IPS-NIHi11 (cell line): Measurements from ENCODE around the gene IL10.

Experiments
- DNase-seq: peaks from one replicate; pipeline ENCODE4 v3.0.0; 2012; ENCODE audit warnings: mixed read lengths, low spot score

Gene IL10

GRCh38 chr1:206772243-206772937, at the start of gene IL10:
Gene IL10, minus strand, starts transcription at chr1:206772494. Its CDS starts 59 bp downstream, at chr1:206772435.
- no peak for DNase-seq

- no peak for DNase-seq
Measured at GRCh38 chr1:206821493-206821892, 49.2 kb upstream of the IL10 start.

DNA sequence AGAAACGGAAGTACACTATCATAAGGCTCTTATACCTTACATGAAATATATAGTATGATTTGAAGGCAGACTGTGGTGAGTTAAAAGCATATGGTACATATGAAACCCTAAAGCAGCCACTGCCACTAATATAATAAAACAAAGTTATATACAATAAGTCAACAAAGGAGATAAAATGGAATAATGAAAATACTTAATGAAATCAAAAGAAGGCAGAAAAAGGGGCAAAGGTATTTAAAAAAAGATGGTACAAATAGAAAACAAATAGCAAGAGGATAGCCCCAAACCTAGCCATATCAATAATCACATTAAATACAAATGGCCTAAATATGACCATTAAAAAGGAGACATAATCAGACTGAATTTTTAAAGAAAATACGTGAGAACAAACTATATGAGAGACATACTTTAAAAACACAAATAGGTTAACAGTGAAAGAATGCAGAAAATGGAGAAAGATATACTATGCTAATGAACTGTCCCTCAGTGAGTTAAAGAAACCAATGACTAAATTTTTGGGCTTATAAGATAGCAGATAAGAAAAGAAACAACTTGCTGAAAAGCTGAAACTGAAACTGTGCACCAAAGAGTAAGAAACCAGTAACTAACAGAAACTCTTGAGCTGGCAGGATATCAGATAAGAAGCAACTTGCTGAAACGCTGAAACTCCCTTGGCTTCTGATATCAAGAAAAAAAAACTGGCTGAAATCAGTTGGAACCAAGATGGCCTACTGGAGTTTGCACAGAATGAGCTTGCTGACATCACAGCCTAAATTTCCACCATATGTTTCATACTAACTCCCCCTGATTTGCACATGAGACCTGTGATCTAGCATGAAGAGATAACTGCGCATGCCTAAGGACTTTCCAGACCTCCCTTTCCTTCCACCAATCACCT, 44.3 kb upstream of the IL10 start:
- DNase-seq: no peak

- no peak for DNase-seq
Measured at GRCh38 chr1:206814716-206815341, 42.5 kb upstream of the IL10 start.

- DNase-seq: no peak
Measured at GRCh38 chr1:206812471-206812870, 40.2 kb upstream of the IL10 start.

DNA sequence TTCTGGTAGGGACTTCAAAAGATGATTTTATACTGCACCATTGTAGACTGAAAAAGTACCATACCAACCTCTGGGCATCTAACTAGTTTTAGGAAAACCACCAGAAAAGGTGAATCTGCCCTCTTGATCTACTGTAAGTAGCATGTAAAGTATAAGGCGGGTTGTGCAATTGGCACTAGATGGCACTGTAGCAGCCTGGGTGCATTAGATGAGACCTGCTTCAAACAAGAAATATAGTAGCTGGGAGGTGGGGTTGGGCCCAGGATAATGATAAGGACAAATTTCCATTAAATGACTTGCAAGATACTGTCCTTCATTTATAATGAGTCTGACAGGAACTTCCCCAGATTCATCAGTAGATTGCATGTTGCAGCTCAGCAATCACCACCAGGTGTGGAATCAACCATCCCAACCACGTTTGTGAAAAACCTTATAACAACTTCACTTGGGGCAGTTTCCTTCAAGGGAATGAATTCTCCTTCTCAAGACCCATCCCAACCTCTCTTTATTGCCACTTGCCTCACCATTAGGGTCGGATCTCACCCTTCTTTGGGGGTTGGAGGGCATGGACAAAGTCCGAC, 37.3 kb upstream of the IL10 start:
- peak; percentile 46 for DNase-seq

DNA sequence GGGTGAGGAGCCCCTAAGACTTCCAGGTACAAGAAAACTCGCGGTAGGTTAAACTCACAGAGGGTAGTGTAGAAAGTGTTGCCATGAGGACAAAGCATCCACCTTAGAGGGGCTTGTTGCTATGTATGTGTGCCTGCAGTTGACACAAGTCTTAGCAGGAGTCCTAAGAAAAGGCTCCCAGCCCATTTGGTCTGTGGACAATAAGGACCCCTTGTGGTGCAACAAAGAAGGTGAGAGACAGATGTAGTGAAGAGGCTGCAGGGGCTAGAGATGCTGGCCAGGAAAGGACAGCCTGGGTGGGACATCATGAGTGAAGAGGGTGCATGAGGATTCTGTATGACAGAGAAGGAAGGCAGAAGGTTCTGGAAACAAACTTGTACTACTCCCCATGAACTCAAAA, 36.3 kb upstream of the IL10 start:
- peak; percentile 45 for DNase-seq

DNA sequence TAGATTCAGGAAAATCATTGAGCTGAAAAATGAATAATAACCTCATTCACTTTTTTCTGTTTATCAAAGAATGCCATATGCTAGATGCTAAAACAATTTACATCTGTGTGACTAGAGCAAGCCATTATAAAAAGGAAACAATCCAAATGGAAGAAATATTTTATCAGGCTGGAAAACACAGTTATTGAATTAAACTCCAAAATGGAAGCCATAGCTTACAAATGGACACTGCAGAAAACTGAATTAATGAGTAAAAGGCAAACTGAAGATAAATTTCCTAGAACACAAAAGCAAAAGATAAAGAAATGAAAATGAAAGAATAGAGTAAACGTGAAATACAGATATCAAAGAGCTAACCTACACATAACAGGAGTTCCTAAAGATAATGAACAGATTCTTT, 33.1 kb upstream of the IL10 start:
- no peak for DNase-seq

- DNase-seq: no peak
Measured at GRCh38 chr1:206804156-206804737, 32.0 kb upstream of the IL10 start.

DNA sequence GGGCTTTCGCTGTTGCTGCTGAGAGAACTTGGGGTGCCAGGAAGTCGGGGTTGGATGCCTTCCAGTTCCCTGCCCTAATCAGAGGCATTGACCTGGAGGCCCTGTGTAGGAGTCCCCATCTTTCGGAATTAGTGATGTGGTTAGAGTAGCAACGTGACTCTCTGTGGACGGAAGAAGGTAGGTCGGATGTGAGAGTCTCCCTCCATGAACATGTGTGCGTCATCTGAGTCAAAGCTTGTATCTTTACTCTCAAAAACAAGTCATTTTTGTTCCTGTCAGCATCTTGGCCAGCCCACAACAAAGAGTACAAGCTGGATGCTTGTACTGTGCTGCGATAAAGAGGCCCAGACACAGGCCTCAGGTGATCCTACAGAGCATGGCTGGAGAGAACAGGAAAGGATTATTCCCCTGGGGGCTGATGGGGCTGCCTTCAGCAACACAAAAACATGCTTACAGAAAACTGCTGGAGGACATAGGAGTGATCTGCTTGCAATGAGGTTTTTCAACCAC, 31.0 kb upstream of the IL10 start:
- no peak for DNase-seq

GRCh38 chr1:206802401-206802800, 30.1 kb upstream of the IL10 start:
- no peak for DNase-seq

DNA sequence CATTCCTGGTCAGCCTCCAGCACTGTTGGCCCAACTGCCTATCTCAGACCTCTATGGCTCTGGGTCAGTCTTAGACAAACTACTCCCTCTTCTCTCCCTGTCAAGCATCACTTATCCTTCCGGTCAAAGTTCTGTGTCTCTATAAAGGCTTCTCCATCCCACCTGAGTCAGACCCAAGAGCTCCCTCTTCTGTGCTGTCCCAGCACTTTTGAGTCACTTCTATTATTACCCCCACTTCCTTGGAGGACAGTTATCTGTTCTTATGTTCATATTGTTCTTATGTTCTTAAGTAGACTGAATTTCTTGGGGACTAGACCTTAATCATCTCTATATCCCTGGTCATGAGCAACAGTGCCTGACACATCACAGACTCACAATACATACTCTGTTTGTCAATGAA, 29.2 kb upstream of the IL10 start:
- DNase-seq: no peak

DNA sequence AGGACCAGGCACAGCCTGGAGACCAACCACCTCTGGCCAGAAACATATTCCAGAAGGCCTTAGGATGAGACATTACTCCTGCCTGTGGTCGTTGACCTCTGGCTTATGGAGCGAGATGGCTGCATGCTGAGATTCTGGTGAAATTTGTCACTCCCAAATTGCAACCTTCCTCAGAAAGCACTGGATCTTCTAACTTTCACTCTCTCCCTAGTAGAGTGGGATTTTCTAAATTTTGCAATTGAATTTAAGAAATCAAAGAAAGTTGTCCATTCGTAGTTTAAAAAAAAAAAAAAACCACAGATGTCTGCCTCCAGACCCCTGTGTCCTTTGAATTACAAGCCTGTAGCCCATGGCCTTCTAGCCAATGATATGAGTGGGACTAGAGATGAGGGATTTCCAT, 28.6 kb upstream of the IL10 start:
- DNase-seq: no peak

- no peak for DNase-seq
Measured at GRCh38 chr1:206800411-206800810, 28.1 kb upstream of the IL10 start.

GRCh38 chr1:206799311-206799710, 27.0 kb upstream of the IL10 start:
- no peak for DNase-seq

DNA sequence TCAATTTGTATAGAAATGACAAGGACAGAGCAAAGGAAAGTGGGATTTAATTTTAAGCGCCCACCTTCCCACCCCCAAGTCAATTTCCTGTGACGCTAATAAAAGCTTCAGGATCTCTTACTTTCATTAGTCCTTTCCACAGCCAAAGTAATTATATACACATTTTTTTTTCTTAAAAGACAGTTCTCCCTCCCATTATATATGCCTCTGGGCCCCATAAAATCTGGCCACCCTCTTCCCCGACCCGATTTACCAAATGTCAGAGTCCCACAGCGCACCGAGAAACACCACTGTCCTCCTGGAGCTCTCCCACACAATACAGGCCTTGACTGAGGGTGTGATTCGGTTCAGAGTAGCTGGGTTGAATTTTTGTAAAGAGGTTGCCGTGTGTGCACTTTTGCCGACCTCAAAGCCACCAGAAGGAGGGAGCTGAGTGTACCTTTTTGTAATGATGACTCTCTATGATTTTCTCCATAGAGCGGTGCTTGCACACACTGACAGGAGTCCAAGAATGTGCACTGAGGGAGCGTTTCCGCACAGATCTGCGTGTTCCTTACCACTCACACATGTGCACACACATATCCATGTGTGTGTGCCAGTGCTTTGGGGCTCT, 26.2 kb upstream of the IL10 start:
- DNase-seq: no peak

DNA sequence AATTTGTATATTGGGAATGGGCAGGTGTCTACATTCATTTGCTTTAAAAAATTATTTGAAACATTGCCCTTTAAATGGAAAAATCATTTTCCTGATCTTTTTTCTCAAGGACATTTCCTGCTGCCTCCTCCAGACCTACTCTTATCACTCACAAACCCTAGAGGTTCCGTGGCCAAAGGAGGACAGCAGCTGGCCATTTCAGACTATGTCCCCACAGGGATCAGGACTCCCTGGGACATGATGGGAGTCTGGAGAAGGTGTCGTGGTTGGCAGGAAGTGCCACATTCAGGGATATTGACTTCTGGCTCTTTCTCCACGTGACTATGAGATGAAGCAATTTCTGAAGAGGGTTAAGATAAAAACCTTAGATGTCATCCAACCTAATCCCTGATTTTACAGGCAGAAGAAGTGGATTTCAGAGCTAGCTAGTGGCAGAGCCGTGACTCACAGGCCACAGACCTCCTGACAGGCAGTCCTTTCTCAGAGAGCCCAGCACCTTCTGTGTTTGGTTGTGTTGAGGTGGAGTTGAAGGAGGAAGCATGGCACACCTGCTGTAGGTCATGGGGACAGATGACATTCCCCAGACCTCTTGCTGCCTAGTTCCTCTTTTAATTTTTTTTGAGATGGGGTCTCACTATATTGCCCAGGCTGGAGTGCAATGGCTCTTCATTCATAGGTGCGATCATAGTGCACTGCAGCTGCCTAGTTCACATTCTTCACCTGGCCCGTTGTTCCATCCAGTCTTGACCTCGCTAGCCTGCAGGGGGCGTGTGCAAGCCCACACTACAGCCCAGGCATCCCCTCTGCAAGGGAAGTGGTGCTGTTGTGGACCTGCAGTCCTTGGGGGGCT, 25.5 kb upstream of the IL10 start:
- DNase-seq: peak; percentile 72

DNA sequence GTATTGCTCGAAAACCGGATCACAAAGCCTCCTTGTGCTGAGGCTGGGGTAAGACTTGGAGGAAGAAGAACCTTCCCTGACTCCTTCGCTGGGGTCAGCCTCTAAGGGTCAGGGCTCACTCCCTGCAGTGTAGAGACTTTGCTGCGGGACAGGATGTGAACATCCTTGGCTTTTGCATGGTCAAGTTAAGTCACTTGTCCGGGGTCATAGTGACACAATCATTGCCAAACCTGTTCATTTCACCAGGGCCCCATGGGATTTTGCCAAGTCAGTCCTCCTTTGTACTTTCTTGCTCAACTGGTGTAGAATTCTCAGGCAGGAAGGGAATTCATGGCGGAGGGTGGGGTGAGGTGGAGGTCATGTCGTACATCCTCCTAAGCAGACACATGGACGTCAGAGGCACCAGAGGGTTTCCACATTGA, 24.7 kb upstream of the IL10 start:
- DNase-seq: no peak

GRCh38 chr1:206796116-206796515, 23.8 kb upstream of the IL10 start:
- DNase-seq: no peak

DNA sequence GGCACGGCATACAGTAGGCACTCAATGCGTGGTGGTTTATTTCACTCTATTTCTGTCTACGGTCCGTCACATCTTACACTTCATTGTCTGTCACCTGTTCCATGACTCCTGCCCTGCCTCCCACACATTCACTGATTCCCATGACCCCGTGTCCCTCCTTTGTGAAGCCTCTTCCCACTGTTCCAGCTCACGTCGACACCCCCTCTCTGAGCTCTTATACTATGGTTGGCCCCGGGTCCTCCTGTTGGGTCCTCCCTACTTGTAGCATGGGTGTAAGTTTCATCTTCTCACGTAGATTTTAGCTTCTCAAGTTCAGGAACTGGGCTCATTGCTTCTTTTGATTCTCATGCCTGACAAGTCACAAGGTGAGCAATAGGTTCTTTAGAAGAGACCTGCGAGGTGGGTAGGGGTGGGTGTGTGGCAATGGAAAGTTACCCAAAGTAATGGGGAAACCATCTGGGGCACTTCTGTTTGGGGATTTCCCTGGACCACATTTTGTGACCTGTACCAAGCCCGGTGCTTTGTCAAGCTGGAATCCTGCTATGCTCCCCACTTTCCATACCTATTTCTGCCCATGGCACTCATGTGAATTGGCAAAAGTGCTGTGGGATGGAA, 22.1 kb upstream of the IL10 start:
- DNase-seq: no peak
